Transverse colon (tissue), 4 donors: ENCODE measurements around the gene PDZRN3. TPM values are rescaled to one million over a fixed set of nuclear protein-coding genes. Genes with fewer than 3 reads are reported as not detected.

Experiments
- DNase-seq: peaks from one replicate; pipeline ENCODE4 v3.0.0-alpha.2; 2019
- H3K27ac ChIP-seq, 4 donors: fragments of 200-600 bp; sonication (generic); 2 replicates each; pipeline ENCODE4 v1.5.1; 2016 to 2018; ENCODE audit warnings: inconsistent platforms in 4 of 4
- H3K27me3 ChIP-seq: fragments of 200-600 bp; sonication (generic); 2 replicates; pipeline ENCODE4 v1.5.1; 2017; ENCODE audit warnings: inconsistent platforms
- H3K36me3 ChIP-seq, 4 donors: fragments of 200-600 bp; sonication (generic); 2 replicates each; pipeline ENCODE4 v1.5.1; 2017 to 2019; ENCODE audit warnings: inconsistent platforms in 4 of 4
- H3K4me1 ChIP-seq, 4 donors: fragments of 200-600 bp; sonication (generic); 2 replicates each; pipeline ENCODE4 v1.5.1; 2017 to 2020; ENCODE audit warnings: inconsistent platforms in 4 of 4
- H3K4me3 ChIP-seq, 4 donors: fragments of 200-600 bp; sonication (generic); 1 replicate in 1 of 4; 2 replicates in 3 of 4; pipeline versions ENCODE4 v1.5.1 to v1.6.1; 2017 to 2019; ENCODE audit warnings: inconsistent platforms in 4 of 4
- H3K9me3 ChIP-seq, 2 donors: fragments of 200-600 bp; sonication (generic); 2 replicates each; pipeline ENCODE4 v1.5.1; 2017 to 2019; ENCODE audit warnings: inconsistent platforms in 2 of 2
- CTCF ChIP-seq, 5 experiments: fragments of 200-600 bp in 3 of 5; fragments of 450-650 bp in 2 of 5; sonication (generic) in 3 of 5; IDR thresholded peaks; 1 replicate in 2 of 5; 2 replicates in 3 of 5; pipeline ENCODE4 v1.5.1; 2016 to 2017; ENCODE audit warnings: antibody characterized with exemption in 5 of 5, inconsistent platforms in 3 of 5, mild to moderate bottlenecking in 2 of 5, moderate library complexity in 1 of 5
- EP300 ChIP-seq: sonication (generic); formaldehyde crosslinking; IDR thresholded peaks from one replicate; pipeline ENCODE4 v1.6.1; 2017; ENCODE audit warnings: antibody characterized with exemption, low read depth
- POLR2A ChIP-seq: fragments of 450-650 bp; IDR thresholded peaks from one replicate; pipeline ENCODE4 v1.6.1; 2016; ENCODE audit warnings: antibody characterized with exemption, mild to moderate bottlenecking, moderate library complexity
- POLR2AphosphoS5 ChIP-seq, 3 donors: sonication (generic); formaldehyde crosslinking; IDR thresholded peaks; one replicate each; pipeline ENCODE4 v1.6.1; 2016; ENCODE audit warnings: antibody characterized with exemption in 3 of 3
- WGBS, 2 donors: methylation state at CpG; one replicate each; pipeline ENCODE4 v1.1.5; 2018; ENCODE audit warnings: low coverage in 1 of 2; 5-methylcytosine and 5-hydroxymethylcytosine counted together
- in situ Hi-C, 4 donors: fragments of 200-750 bp; cut with MboI; loops; one replicate each; pipeline versions ENCODE4 v1.15.0 to v1.15.1; 2017; ENCODE audit warnings: low sequenced_read_pairs in 3 of 4, low pct_ligation_motif_present in 1 of 4, low pct_unique_long_range_greater_than_20kb in 1 of 4
- intact Hi-C: fragments of 100-400 bp; cut with DNase I; formaldehyde crosslinking; loops from one replicate; pipeline ENCODE4 v1.15.1; 2023; ENCODE audit warnings: low total_unique reads
- small RNA-seq, 4 donors: library from RNA; depleted of rRNA; stranded (forward); fragments of <200 nt; gene quantifications; one replicate each; pipeline ENCODE3, GENCODE V24; 2016
- total RNA-seq, 4 donors: library from RNA; depleted of rRNA; stranded (reverse); fragments of >200 nt; gene quantifications; one replicate each; pipeline ENCODE4 v1.1.0, GENCODE V29; 2016

Gene PDZRN3
- total RNA-seq, 4 donors from 2014 or later = 31.9 to 191 (median 75.3) TPM

GRCh38 chr3:73350996-73351395, 273.7 kb downstream of the PDZRN3 start:
- TF ChIP-seq POLR2A (no peak), POLR2AphosphoS5 (IDR thresholded peaks at IDR 0.05) (no peak), EP300 (no peak)
- H3K27me3 ChIP-seq = no peaks in the 10 kb centered on the region
- DNase-seq = no peak
- peaks cover 0 to 7% (median 0%) of the 10 kb centered on the region in 4 donors for H3K4me1 ChIP-seq
- peak overlapping the region in 1 of 4 donors; percentile 28 for H3K27ac ChIP-seq
- intact Hi-C loops (no loop called here), in situ Hi-C loops (no loop called here)
- H3K9me3 ChIP-seq = no peaks in the 10 kb centered on the region
- H3K36me3 ChIP-seq = no peaks in the 10 kb centered on the region
- WGBS, 2 donors = 60% methylated on average over 6 of the region's 6 CpGs; no CpG with 5 or more reads in 1 of the 2 donors
- no peak overlapping the region for H3K4me3 ChIP-seq

GRCh38 chr3:73349657-73350056, 275.1 kb downstream of the PDZRN3 start:
- WGBS, 2 donors = 76 to 87% methylated on average over 3 to 4 of the region's 4 CpGs

GRCh38 chr3:73342077-73342476, 282.7 kb downstream of the PDZRN3 start:
- intact Hi-C loops = no loop called here
- Histone ChIP-seq H3K36me3 (no peaks in the 10 kb centered on the region), H3K27me3 (no peaks in the 10 kb centered on the region), H3K9me3 (no peaks in the 10 kb centered on the region), H3K4me1 (no peaks in the 10 kb centered on the region), H3K4me3 (no peak overlapping the region), H3K27ac (no peak overlapping the region)
- TF ChIP-seq EP300 = no peak
- TF ChIP-seq POLR2AphosphoS5 (IDR thresholded peaks at IDR 0.05) = no peak
- no peak for TF ChIP-seq CTCF (IDR thresholded peaks at IDR 0.05)
- no peak for TF ChIP-seq POLR2A
- in situ Hi-C loops = no loop called here
- WGBS, 2 donors = 84 to 100% methylated on average over 1 of the region's 1 CpG
- DNase-seq = no peak

More at GRCh38 chr3:73349657-73350056, 275.1 kb downstream of the PDZRN3 start:
- Histone ChIP-seq H3K4me1 (peaks cover 0 to 7% (median 0%) of the 10 kb centered on the region in 4 donors), H3K36me3 (no peaks in the 10 kb centered on the region), H3K27me3 (no peaks in the 10 kb centered on the region), H3K27ac (no peak overlapping the region), H3K4me3 (no peak overlapping the region), H3K9me3 (no peaks in the 10 kb centered on the region)
- no peak for DNase-seq
- in situ Hi-C loops (no loop called here), intact Hi-C loops (no loop called here)
- TF ChIP-seq POLR2A (no peak), POLR2AphosphoS5 (IDR thresholded peaks at IDR 0.05) (no peak), EP300 (no peak), CTCF (IDR thresholded peaks at IDR 0.05) (no peak)

GRCh38 chr3:73341272-73341935, 283.3 kb downstream of the PDZRN3 start:
- H3K27me3 ChIP-seq = no peaks in the 10 kb centered on the region
- no peaks in the 10 kb centered on the region for H3K36me3 ChIP-seq
- 81 to 96% methylated on average over 3 of the region's 3 CpGs for WGBS, 2 donors
- no peaks in the 10 kb centered on the region for H3K4me1 ChIP-seq
- no peak for TF ChIP-seq POLR2A
- no peak for TF ChIP-seq EP300
- TF ChIP-seq CTCF (IDR thresholded peaks at IDR 0.05) = no peak
- no peak for TF ChIP-seq POLR2AphosphoS5 (IDR thresholded peaks at IDR 0.05)
- no peaks in the 10 kb centered on the region for H3K9me3 ChIP-seq
- H3K4me3 ChIP-seq = no peak overlapping the region
- intact Hi-C loops = no loop called here
- in situ Hi-C loops = no loop called here
- H3K27ac ChIP-seq = no peak overlapping the region
- no peak for DNase-seq

- Histone ChIP-seq H3K36me3 (no peaks in the 10 kb centered on the region), H3K4me1 (no peaks in the 10 kb centered on the region), H3K27me3 (no peaks in the 10 kb centered on the region), H3K4me3 (no peak overlapping the region), H3K9me3 (no peaks in the 10 kb centered on the region), H3K27ac (no peak overlapping the region)
- DNase-seq = no peak
- in situ Hi-C loops = no loop called here
- intact Hi-C loops = no loop called here
- WGBS, 2 donors = 75 to 80% methylated on average over 2 to 3 of the region's 3 CpGs
- TF ChIP-seq POLR2AphosphoS5 (IDR thresholded peaks at IDR 0.05) (no peak), POLR2A (no peak)
Observed at GRCh38 chr3:73332558-73332957, 292.2 kb downstream of the PDZRN3 start.

Small RNAs within 50 kb of the gene (small RNA-seq; reads per million reads assigned to genes)
- gene RNU7-119P = 0 reads per million in 4 donors
